ENCODE data around the gene METTL22. TPM values are rescaled to one million over a fixed set of nuclear protein-coding genes. Genes with fewer than 3 reads are reported as not detected.

Gene METTL22
- total RNA-seq, 2 experiments from 2014 or later, result 26.2 to 27.2 TPM

GRCh38 chr16:8651958-8652357 is 30.5 kb downstream of the METTL22 start:
- POLR2A ChIA-PET, result interaction anchor here (0.7 kb wide), 1 partner anchor 104 kb away, joined by 8 read pairs; no protein-coding TSS in a partner anchor
- CTCF ChIA-PET, result interaction anchor here (0.7 to 1.1 kb wide), 2 partner anchors 35 to 56 kb away, joined by 3 to 4 read pairs; no protein-coding TSS in a partner anchor

GRCh38 chr16:8655184-8655717 is 33.8 kb downstream of the METTL22 start:
- ChIA-PET POLR2A (interaction anchor here (0.6 kb wide), 1 partner anchor 17 kb away, joined by 5 read pairs; no protein-coding TSS in a partner anchor), CTCF (interaction anchor here (1.1 to 3.3 kb wide), 3 partner anchors 30 to 214 kb away, joined by 3 to 17 read pairs (median 3); partner anchors contain the start of gene CARHSP1)

- CTCF ChIA-PET, result interaction anchor here (1.3 to 3.3 kb wide), 2 partner anchors 88 to 225 kb away, joined by 5 to 17 read pairs; partner anchors contain the start of gene LITAFD
- POLR2A ChIA-PET, result no interaction called here
Observed at GRCh38 chr16:8656376-8656775, 34.9 kb downstream of the METTL22 start.

DNA sequence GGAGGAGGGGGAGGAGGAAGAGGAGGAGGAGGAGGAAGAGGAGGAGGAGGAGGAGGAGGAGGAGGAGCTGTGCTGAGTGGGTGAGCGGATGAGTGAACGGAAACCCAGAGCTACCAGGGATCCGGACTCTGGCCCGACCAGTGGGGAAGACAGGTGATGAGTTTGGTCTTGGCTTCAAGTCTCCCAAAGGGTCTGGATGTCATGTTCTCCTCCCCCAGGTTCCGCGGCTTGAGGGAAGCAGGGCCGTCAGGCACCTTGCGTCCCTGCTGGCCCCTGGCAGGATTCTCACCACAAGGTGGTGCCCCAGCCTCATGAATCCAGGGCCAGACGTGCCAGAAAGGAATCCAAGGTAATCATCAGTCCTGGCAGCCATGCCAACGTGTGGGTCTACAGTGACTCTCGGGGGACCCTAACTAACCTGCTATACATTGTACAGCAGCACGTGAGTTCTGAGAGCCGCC is 39.4 kb downstream of the METTL22 start:
- ChIA-PET CTCF (interaction anchor here (0.6 to 2.7 kb wide), 6 partner anchors 10 to 230 kb away, joined by 3 to 9 read pairs (median 5); partner anchors contain the start of genes PMM2 and TMEM186), POLR2A (interaction anchor here (0.6 kb wide), 1 partner anchor 191 kb away, joined by 6 read pairs; no protein-coding TSS in a partner anchor)

GRCh38 chr16:8661703-8662102 is 40.2 kb downstream of the METTL22 start:
- POLR2A ChIA-PET, result no interaction called here
- CTCF ChIA-PET, result interaction anchor here (1.4 to 2.7 kb wide), 4 partner anchors 9 to 219 kb away, joined by 4 to 9 read pairs (median 6); partner anchors contain the start of genes PMM2 and TMEM186

DNA sequence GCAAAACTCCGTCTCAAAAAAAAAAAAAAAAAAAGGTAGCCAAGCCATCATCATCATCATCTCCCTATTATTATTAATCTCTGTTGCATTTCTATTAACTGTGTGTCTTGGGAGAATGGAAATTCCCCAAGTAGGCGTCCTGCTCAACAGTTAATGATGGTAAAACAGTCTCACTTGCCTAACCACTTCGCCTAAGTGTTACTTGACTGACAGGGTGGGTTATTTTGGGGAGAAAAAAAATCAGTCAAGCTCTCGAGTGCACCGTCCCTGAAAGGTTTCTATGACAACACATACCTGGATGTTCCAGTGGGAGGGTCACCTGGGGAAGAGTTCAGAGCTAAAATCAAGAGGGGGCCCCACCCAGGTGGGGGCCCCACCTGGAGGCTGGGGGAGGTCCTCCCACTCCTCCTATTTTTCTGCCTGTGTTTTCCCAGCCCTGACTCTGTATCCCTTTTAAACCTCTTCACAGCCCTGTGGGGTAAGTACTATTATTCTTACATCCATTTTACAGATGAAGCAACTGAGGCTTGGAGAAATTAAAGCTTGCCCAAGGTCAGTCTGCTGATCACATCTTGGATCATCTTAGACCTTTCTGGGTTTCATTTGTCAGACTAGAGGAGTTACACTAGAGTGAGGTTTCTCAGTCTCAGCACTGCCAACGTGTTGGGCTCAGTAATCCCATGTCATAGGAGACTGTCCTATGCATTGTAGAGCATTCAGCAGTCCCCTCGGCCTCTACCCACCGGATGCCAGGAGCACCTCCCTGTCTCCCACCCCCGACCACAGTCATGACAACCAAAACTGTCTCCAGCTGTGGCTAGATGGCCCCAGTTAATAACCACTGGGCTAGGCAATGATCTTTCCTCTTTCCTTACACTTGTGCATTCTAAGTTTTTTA is 41.9 kb downstream of the METTL22 start:
- ChIA-PET CTCF (interaction anchor here (2.1 kb wide), 1 partner anchor 217 kb away, joined by 6 read pairs; no protein-coding TSS in a partner anchor), POLR2A (no interaction called here)

DNA sequence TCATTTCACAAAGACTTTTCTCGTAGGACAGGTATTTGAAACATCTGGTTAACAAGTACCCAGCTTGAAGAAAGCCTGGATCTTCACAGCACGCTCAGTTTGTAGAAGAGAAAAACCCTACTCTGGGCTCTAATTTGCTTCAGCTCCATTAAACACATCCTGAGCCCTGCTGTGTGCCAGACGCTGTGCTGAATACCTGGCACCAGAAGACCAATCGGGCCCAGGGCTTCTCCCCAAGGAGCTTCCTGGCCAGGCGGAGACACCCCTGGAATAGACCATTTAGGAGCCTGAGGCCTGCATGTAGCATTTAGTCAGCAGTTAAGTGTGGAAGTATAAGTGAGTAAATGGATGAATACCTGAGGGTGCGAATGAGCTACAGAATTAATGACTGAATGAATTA is 44.0 kb downstream of the METTL22 start:
- CTCF ChIA-PET, result no interaction called here
- POLR2A ChIA-PET, result no interaction called here

GRCh38 chr16:8667492-8667891 is 46.0 kb downstream of the METTL22 start:
- POLR2A ChIA-PET, result no interaction called here
- CTCF ChIA-PET, result no interaction called here

- ChIA-PET CTCF (no interaction called here), POLR2A (no interaction called here)
Observed at GRCh38 chr16:8668113-8668512, 46.6 kb downstream of the METTL22 start.

DNA sequence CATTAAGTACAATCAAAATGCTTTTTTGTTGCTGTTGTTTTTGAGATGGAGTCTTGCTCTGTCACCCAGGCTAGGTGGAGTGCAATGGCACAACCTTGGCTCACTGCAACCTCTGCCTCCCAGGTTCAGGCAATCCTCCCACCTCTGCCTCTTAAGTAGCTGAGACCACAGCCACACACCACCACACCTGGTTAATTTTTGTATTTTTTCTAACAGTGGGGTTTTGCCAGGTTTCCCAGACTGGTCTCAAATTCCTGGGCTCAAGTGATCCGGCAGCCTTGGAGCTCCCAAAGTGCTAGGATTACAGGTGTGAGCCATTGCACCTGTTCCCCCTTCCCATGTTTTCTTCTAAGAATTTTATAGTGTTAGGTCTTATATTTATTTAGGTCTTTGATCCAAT is 48.0 kb downstream of the METTL22 start:
- ChIA-PET CTCF (interaction anchor here (2.3 kb wide), 1 partner anchor 9 kb away, joined by 6 read pairs; no protein-coding TSS in a partner anchor), POLR2A (interaction anchor here (0.6 kb wide), 1 partner anchor 86 kb away, joined by 3 read pairs; no protein-coding TSS in a partner anchor)

DNA sequence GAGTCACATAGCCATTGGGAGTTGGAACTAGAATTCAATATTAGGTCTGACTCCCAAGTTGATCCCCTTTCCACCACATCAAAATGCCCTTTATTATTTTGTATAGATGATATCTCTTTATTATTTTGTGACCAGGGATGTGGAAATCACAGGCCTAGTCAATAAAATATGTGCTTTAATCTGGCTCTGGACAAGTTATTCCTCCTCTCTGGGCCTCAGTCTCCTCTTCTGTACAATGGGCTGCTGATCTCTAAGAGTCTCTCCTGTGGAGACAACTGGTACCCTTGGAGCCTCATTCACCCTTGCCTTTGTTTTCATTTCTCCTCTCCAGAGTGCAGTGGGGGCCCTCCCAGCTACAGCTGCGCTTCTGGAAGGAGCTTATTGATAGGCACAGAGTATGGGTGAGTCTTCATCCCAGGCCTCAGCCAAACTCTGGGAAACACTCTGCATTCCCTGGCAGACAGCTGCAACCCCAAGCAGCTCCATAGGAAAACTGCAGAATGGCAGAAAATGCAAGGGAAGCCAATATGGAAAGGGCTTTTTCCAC is 48.6 kb downstream of the METTL22 start:
- CTCF ChIA-PET, result interaction anchor here (1.2 to 2.3 kb wide), 2 partner anchors 9 to 122 kb away, joined by 3 to 6 read pairs; no protein-coding TSS in a partner anchor
- POLR2A ChIA-PET, result no interaction called here

DNA sequence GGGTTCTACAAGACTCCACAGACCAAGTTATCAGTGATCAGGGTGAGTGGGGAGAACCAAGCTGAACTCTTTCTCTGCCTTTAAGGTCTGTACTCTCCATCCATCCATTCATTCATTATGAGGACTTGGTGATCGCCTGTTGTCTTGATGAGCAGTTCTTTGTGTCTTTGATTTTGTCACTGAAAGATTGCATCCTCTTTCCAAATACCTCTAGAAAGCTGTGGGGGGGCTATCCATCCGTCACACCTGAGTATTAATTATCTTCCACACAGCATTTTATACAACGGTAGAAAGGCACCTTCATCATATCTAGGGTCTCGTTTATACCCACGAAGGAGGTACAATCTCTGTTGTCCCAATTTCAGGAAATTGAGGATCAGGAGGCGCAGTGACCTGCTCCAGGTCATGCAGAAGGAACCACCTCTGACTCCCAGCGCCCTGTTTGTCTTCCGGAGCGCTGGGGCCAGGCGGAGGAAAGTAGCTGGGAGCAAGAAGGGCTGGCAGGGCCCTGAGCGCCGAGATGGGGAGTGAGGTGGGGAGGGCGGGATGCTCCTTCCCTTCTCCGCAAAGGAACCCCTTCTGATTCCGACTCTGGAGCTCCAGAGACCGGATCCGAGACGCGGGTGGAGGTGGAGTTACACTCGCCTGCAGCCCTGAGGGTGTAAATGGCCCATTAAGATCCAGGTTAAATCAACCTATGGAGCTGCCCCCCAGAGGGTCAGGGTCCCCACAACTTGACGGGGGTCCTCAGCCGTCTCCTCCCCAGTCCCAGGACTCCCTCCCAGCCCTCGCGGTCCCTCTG is 52.3 kb downstream of the METTL22 start:
- CTCF ChIA-PET, result interaction anchor here (0.9 to 1.2 kb wide), 2 partner anchors 16 to 206 kb away, joined by 3 read pairs; no protein-coding TSS in a partner anchor
- POLR2A ChIA-PET, result no interaction called here

DNA sequence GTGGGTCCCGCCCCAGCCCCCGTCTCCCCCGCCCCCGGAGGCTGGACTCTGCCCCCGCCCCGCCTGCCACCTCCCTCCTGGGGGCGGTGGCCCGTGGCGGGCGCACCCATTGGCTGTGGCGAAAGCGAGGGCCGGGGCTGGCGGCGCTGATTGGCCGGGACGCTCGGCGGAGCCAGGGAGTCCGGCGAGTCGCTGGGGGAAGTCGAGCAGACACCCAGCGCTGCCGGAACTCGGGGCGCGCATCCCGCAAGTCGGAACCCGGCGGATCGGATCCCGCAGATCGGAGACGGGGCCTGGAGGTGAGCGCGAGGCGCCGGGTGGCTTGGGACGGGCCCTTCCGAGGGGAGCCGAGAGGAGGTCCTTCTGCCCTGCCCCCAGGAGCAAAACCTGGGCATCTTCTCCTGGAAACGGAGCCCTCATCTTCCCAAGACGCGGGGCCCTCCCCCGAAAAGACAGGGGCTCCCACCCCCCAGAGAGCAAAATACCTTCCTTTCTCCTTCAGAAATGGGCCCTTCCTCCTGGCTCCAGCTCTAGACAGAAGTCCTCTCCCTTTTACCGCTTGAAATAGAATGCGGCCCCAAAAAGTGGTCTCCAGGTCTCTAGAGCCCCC is 53.0 kb downstream of the METTL22 start, which contains the start of gene ABAT:
ABAT (plus strand) TSS at position 205 of the 610 bp plus-strand sequence. CDS start 61,123 bp downstream, outside the sequence.
- POLR2A ChIA-PET, result no interaction called here
- CTCF ChIA-PET, result interaction anchor here (0.9 to 1.2 kb wide), 2 partner anchors 17 to 206 kb away, joined by 3 read pairs; no protein-coding TSS in a partner anchor

GRCh38 chr16:8675183-8676159 is 54.0 kb downstream of the METTL22 start:
- CTCF ChIA-PET, result no interaction called here
- POLR2A ChIA-PET, result no interaction called here

DNA sequence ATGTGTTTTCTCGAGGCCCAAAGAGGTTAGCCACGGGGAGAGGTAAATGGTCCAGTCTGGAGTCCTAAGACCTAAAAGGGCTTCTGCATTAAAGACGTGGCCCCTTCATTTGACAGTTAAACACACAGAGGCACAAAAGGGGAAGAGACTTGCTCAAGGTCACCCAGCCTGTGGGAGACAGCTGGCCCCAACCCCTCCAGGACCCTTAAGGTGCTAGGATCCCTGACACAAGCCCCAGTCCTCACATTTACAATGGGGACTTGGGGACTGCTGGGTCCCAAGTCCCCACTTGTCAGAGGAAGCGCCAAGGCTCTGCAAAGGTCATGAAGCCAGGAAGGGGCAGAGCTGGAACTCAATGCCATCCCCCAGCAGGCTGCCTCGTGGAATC is 54.7 kb downstream of the METTL22 start:
- ChIA-PET POLR2A (no interaction called here), CTCF (no interaction called here)

DNA sequence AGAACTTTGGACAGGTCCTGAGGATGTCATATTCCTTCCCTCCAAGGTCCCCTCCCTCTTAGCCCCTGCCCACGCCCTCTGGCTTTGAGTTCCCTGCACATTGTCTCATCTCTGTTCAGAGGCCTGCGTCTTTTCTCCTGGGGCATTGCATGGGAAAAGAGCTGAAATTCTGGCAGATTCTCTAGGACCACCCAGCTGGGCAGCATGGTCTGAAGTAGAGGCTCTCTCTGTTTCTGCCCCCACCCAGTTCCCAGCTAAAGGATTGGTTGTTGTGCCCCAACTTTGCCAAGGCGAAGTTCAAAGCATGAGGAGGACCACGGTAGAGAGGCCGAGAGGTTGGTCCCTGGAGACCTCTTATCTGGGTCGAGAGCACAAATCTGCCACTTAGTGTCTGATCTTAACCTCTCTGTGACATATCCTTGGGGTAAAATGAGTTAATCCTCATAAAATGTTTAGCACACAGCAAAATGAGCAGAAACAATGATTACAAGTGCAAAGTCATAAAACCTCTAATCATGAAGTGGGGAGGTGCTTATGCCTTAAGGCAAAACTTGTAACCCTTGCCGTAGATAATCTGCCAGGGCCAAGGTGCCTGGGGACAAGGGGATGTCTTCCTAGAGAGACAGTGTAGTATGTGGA is 55.4 kb downstream of the METTL22 start:
- ChIA-PET POLR2A (no interaction called here), CTCF (no interaction called here)

DNA sequence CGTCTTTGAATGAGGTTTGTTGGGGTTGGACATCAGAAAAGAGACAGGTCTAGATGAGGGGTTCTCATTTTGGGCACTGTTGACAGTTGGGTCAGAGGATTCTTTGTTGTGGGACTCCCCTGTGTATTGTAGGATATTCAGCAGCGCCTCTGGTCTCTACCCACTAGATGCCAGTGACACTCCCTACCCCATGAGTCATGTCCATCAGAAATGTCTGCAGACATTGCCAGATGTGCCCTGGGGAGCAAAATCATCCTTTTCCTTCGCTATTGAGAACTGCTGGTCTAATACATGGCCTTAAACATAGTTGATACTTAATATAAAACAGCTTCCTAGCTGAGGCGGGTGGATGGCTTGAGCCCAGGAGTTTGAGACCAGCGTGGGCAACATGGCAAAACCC is 56.0 kb downstream of the METTL22 start:
- POLR2A ChIA-PET, result no interaction called here
- CTCF ChIA-PET, result no interaction called here
